HG02610 (cell line): ENCODE results near the gene CACNA2D4.

ENCODE experiments used
- ATAC-seq: cut with Tn5 transposase; IDR thresholded peaks from one replicate; pipeline ENCODE4 v1.9.1; 2021; ENCODE audit warnings: mild to moderate bottlenecking, moderate library complexity; ENCODE audit not compliant: unreplicated experiment

CACNA2D4 gene

GRCh38 chr12:1919284-1919683 lies 832 bp upstream of the CACNA2D4 start:
- ATAC-seq, result no peak

DNA sequence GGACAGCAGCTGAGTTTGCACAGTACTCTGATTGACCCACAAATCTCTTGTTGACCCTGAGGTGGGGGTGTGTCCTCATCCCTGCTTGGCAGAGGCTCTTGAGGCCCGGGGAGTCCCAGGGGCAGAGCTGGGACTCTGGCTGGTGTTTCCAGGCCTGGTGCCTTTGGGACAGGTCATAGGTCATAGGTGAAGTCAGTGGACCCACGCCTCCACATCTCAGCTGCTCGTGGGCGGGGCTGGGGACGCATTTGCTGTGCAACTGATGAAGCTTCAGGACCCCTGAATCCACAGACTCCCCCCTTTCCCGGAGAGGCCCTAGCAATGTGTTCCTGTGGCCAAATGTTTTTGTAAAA lies 408 bp upstream of the CACNA2D4 start:
- no peak for ATAC-seq

DNA sequence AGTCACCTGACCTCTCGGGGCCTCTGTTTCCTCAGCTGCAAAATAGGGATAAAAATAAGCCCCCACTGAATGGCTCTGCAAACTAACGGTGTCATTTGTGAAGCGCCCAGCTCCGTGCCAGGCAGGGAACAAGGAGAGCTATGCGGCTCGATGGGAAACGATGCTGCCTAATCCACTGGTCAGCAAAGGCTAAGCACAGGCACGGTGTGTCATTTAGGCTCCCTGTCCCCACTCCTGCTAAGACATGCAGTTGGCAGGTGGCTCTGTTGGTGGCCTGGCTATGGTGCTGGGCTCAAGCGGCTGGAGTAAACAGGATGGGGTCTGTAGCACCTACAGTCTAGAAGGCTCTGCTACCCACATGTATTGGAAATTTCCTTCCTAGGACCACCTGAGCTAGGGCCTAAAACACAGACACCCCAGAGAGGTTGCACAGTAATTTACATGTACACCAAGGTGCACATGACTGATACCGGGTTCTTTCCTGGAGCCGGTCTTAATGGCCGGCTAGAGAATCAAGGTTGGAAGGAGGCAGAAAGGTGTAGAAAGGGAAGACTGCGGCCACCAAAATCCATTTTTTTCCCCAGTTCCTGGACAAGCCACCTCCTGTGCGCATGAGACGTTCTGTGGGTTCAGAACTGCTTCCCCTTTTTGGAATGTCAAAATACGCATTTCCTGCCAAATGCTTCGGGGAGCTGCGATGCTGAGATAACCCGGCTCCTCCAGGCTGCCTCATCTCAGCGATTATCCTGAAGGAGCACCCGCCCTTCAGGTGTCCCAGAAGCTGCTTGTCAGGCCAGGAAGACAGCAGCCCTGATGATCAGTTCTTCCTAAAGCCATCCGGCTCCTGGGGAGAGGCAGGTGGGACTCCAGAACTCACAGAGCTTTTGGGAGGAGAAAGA lies 1.0 kb downstream of the CACNA2D4 start:
- no peak for ATAC-seq

- no peak for ATAC-seq
Observed at GRCh38 chr12:1916371-1917171, 1.9 kb downstream of the CACNA2D4 start.

GRCh38 chr12:1915082-1915968 lies 3.1 kb downstream of the CACNA2D4 start:
- no peak for ATAC-seq

GRCh38 chr12:1914114-1914911 lies 4.1 kb downstream of the CACNA2D4 start:
- ATAC-seq, result no peak

DNA sequence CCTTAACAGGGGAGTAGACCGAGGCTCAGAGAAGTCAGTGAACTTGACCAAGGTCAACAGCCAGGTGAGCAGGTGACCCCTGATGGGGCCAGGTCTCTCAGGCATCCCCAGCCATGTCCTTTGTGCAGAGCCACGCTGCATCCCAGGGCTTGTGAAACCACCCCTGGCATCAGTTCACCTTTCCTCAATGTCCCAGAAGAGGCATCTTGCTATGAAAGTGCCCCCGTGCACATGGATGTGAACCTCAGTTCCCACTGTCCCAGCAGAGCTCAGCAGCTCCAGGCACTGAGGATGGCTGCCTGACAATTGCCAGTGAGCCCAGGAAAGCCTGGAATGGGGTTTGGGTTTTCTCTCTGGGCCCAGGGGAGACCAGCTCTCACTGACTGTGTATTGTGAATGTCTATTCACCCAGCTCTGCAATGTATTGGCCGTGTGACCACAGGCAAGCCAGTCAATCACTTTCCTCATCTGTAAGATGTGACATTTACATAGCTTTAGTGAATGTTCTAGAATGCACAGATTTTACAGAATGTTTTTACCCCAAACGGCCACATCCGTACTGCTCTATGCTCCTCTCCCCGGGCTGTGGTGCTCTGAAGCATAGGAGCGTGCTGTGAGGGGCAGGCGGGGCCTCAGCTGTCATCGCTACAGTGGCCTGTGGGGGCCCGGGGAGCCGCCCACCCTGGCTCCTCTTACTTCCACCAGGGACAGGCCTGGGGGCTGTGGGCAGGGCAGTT lies 4.9 kb downstream of the CACNA2D4 start:
- no peak for ATAC-seq

GRCh38 chr12:1912580-1913376 lies 5.7 kb downstream of the CACNA2D4 start:
- no peak for ATAC-seq

GRCh38 chr12:1911598-1912575 lies 6.6 kb downstream of the CACNA2D4 start:
- no peak for ATAC-seq

DNA sequence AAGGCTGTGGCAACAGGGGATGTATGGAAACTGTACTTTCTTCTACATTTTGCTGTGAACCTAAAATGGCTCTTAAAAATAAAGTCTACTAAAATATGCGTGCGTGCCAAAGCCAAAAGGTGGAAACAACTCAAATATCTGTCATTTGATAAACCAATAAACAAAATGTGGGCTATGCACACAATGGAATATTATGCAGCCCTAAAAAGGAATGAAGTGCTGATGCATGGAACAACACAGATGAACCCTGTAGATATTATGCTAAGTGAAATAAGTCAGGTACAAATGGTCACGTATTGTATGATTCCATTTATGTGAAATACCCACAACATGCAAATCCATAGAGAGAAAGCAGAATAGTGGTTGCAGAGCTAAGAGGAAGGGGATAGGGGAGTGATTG lies 8.0 kb downstream of the CACNA2D4 start:
- no peak for ATAC-seq

DNA sequence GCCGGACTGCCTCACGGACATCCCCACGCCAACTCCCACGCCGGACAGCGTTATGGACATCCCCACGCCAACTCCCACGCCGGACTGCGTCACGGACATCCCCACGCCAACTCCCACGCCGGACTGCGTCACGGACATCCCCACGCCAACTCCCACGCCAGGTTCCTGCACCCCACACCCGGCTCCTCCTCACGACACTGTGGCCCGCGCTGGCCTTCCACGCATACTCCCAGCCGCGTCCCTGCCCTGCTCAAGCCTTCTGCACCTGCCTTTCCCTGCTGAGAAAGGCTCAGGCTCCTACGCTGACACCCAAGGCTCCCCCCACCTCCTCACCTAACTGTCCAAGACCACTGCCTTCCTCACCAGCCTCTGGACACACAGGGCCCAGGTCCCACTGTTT lies 9.7 kb downstream of the CACNA2D4 start:
- no peak for ATAC-seq

GRCh38 chr12:1907652-1908611 lies 10.5 kb downstream of the CACNA2D4 start:
- no peak for ATAC-seq

DNA sequence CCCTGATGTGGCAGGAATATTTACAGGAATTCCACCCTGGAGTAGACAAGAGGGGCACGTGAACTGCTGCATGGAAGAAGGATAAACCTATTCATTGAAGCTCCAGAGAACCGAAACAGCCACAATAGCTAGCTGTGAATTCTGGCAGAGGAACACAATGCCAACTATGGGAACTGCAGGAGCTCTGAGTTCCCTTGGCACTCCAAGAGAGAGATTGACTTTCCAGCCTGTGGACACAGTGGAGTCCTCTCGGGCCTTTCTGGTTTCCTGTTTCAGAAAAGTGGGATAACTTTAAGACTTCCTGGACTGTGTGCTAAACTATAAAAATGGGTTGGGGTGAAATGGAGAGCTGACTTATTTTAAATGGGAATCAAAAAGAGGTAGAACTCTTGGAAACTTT lies 11.9 kb downstream of the CACNA2D4 start:
- ATAC-seq, result no peak

DNA sequence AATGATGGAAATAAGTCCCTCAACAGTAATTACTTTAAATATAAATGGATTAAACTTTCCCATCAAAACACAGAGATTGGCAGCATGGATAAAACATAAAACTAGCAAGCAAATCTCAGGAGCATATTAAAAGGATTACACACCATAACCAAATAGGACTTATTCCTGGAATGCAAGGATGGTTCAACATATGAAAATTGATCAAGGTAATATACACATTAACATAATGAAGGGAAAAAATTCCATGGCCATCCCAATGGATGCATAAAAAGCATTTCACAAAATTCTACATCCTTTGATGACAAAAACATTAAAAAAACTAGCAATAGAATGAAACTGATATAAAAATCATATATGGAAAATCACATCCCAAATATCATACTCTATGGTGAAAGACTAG lies 13.6 kb downstream of the CACNA2D4 start:
- no peak for ATAC-seq

- ATAC-seq, result no peak
Observed at GRCh38 chr12:1896964-1897363, 21.5 kb downstream of the CACNA2D4 start.

DNA sequence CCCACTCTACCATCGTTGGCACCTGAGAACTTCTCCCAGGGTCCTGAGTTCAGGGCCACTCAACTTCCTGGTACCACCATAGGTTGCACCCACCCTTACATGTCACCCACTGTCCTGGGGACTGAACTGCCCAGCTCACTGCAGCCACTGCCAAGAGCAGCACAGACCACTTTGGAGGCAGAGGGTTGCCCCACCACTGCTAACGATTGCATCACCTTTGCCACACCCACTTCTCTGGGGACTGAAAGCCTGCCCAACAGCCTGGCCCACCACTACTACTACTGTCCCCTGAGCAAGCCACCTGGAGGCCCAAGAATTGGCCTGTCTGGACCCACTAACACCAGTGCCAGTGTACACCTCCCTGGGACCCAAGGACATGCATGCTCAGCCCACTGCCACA lies 27.6 kb downstream of the CACNA2D4 start:
- no peak for ATAC-seq
